VCaP (cell line): ENCODE measurements around the gene PLAAT3.

Experiments
- H3K27ac ChIP-seq: fragments of 450-650 bp; 2 replicates; pipeline ENCODE4 v1.5.1; 2017
- CTCF ChIP-seq: fragments of 450-650 bp; conservative IDR thresholded peaks from 2 replicates; pipeline ENCODE4 v1.5.1; 2017; ENCODE audit warnings: mild to moderate bottlenecking, moderate library complexity

PLAAT3 gene

GRCh38 chr11:63608353-63609345, 5.6 kb downstream of the PLAAT3 start:
- peak overlapping the region; percentile 89; the same call in 1 of the 2 replicates for H3K27ac ChIP-seq
- TF ChIP-seq CTCF = no peak

GRCh38 chr11:63603180-63603518, 11.1 kb downstream of the PLAAT3 start:
- peak overlapping the region; percentile 7; the same call in 1 of the 2 replicates for H3K27ac ChIP-seq
- no peak for TF ChIP-seq CTCF

GRCh38 chr11:63602290-63603179, 11.7 kb downstream of the PLAAT3 start:
- peak overlapping the region; percentile 7; the same call in 1 of the 2 replicates for H3K27ac ChIP-seq

GRCh38 chr11:63599211-63600122, 14.8 kb downstream of the PLAAT3 start:
- no peak overlapping the region for H3K27ac ChIP-seq
- no peak for TF ChIP-seq CTCF

- no peak for TF ChIP-seq CTCF
- H3K27ac ChIP-seq = no peak overlapping the region
These were observed 15.7 kb downstream of the PLAAT3 start for GRCh38 chr11:63598556-63598955.

- H3K27ac ChIP-seq = no peak overlapping the region
- no peak for TF ChIP-seq CTCF
These were observed 18.9 kb downstream of the PLAAT3 start for GRCh38 chr11:63595296-63595695.

GRCh38 chr11:63592975-63593395, 21.2 kb downstream of the PLAAT3 start:
- peak; percentile 100 for TF ChIP-seq CTCF
- H3K27ac ChIP-seq = peak overlapping the region; percentile 13; the same call in 1 of the 2 replicates
